ENCODE results near the gene POR. TPM values are rescaled to one million over a fixed set of nuclear protein-coding genes. Genes with fewer than 3 reads are reported as not detected.
"Not testable (repeated sequence)": the region's sequence is repeated elsewhere in the genome, so short reads cannot be mapped to it uniquely, and the experiment has no call there.

The POR gene
- total and polyA plus RNA-seq, 12 donors: 37.3 to 203 (median 65.5) TPM

DNA sequence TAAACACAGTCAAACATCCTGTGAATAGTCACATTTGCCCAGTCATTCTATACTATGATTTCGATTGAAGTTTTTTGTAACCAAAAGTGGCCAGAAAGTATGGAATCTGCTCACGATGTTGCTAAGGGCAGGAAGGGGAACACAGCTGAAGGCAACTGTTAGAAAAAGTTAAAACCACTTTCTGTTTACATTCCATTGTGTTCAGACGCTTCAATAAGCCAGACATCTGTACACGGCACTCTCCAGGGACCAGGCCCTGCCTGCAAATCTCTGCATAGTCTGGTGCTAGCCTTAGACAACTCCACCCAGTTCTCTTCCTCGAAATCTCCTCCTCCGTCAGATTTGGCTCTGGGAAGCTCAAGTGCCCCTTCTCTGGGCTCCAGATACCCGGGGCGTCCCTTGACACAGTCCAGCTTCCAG, 96.5 kb downstream of the POR start:
- H3K4me3 ChIP-seq: peak overlapping the region in 2 of 10 donors; percentile 1 to 2
- peaks cover 0 to 40% (median 27%) of the 10 kb centered on the region in 9 donors for H3K4me1 ChIP-seq
- H3K36me3 ChIP-seq: peaks cover 0 to 28% (median 0%) of the 10 kb centered on the region in 9 donors
- ATAC-seq (peak; percentile 83 to 94 (median 90)), DNase-seq (peak; percentile 54 to 77)
- intact Hi-C loops (cut with DNase I): loop anchor here in 1 of 10 donors (5.0 kb wide), 1 partner anchor 44 kb away; no protein-coding TSS in a partner anchor
- no peaks in the 10 kb centered on the region for H3K27me3 ChIP-seq
- 22 to 28% methylated on average over 8 of the region's 8 CpGs for WGBS, 2 donors
- H3K9me3 ChIP-seq: no peaks in the 10 kb centered on the region
- peak overlapping the region; percentile 14 to 81 (median 60) for H3K27ac ChIP-seq
- TF ChIP-seq, protein P1, sequence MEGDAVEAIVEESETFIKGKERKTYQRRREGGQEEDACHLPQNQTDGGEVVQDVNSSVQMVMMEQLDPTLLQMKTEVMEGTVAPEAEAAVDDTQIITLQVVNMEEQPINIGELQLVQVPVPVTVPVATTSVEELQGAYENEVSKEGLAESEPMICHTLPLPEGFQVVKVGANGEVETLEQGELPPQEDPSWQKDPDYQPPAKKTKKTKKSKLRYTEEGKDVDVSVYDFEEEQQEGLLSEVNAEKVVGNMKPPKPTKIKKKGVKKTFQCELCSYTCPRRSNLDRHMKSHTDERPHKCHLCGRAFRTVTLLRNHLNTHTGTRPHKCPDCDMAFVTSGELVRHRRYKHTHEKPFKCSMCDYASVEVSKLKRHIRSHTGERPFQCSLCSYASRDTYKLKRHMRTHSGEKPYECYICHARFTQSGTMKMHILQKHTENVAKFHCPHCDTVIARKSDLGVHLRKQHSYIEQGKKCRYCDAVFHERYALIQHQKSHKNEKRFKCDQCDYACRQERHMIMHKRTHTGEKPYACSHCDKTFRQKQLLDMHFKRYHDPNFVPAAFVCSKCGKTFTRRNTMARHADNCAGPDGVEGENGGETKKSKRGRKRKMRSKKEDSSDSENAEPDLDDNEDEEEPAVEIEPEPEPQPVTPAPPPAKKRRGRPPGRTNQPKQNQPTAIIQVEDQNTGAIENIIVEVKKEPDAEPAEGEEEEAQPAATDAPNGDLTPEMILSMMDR (IDR thresholded peaks at IDR 0.05): no peak

DNA sequence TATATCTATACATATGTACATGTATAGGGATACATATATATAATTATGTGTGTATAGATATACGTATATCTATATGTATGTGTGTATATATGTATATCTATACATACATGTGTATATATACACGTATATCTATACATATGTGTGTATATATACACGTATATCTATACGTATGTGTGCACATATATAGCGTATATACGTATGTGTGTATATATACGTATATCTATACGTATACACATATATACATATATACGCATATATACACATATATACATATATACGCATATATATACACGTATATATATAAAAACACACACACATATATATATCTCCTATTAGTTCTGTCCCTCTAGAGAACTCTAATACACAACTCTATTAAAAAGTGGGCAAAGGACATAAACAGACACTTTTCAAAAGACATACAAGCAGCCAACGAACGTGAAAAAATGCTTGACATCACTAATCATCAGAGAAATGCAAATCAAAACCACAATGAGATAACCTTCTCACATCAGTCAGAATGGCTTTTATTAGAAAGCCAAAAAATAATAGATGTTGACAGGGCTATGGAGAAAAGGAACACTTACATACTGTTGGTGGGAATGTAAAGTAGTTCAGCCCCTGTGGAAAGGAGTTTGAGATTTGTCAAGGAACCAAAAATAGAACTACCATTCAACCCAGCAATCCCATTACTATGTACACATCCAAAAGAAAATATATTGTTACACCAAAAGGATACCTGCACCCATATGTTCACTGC, 101.4 kb downstream of the POR start:
- Histone ChIP-seq H3K27ac (no peak overlapping the region), H3K36me3 (peaks cover 0 to 33% (median 0%) of the 10 kb centered on the region in 9 donors), H3K4me3 (no peak overlapping the region), H3K4me1 (peaks cover 0 to 24% (median 14%) of the 10 kb centered on the region in 9 donors), H3K27me3 (no peaks in the 10 kb centered on the region), H3K9me3 (no peaks in the 10 kb centered on the region)
- DNase-seq: no peak
- ATAC-seq: peak in 1 of 8 donors; percentile 56
- TF ChIP-seq, protein P1 (IDR thresholded peaks at IDR 0.05): no peak
- 88% methylated on average over 13 of the region's 13 CpGs for WGBS, 2 donors
- intact Hi-C loops (cut with DNase I): loop anchor here in 2 of 10 donors (5.0 kb wide), 2 partner anchors 139 to 149 kb away; partner anchors contain the start of gene RHBDD2 (in 1 of the 2)

DNA sequence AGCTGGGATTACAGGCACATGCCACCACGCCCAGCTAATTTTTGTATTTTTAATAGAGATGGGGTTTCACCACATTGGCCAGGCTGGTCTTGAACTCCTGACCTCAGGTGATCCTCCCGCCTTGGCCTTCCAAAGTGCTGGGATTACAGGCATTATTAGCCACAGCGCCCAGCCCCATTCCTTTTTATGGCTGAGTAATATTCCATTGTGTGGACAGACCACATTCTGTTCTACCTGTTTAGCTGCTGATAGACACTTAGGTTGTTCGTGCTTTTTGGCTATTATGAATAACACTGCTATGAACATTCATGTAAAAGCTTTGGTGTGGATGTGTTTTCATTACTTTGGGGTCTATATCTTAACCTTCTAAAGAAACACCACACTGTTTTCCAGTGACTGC, 103.6 kb downstream of the POR start:
- not testable (repeated sequence) for H3K27me3 ChIP-seq, ATAC-seq, H3K27ac ChIP-seq, H3K4me3 ChIP-seq, H3K9me3 ChIP-seq, DNase-seq
- Histone ChIP-seq H3K36me3 (peaks cover 0 to 27% (median 0%) of the 10 kb centered on the region in 9 donors), H3K4me1 (peaks cover 0 to 26% (median 15%) of the 10 kb centered on the region in 9 donors)
- intact Hi-C loops (cut with DNase I): loop anchor here in 2 of 10 donors (5.0 kb wide), 2 partner anchors 141 to 151 kb away; partner anchors contain the start of gene RHBDD2 (in 1 of the 2)
- WGBS, 2 donors: 97 to 99% methylated on average over 4 of the region's 4 CpGs

- Histone ChIP-seq H3K9me3 (no peaks in the 10 kb centered on the region), H3K4me1 (peaks cover 0 to 27% (median 15%) of the 10 kb centered on the region in 9 donors), H3K27me3 (no peaks in the 10 kb centered on the region), H3K4me3 (no peak overlapping the region), H3K27ac (peak overlapping the region in 1 of 10 donors; percentile 4), H3K36me3 (peaks cover 0 to 34% (median 0%) of the 10 kb centered on the region in 9 donors)
- intact Hi-C loops (cut with DNase I): loop anchor here in 9 of 10 donors (1.0 to 5.0 kb wide), 4 partner anchors 153 to 155 kb away; no protein-coding TSS in a partner anchor
- TF ChIP-seq, protein P1 (IDR thresholded peaks at IDR 0.05): peak; percentile 79 to 96 (median 92)
- 41% methylated on average over 6 of the region's 6 CpGs for WGBS, 2 donors
- ATAC-seq (peak; percentile 74 to 86 (median 82)), DNase-seq (peak; percentile 78 to 82)
Measured at GRCh38 chr7:76020031-76020714, 105.2 kb downstream of the POR start.
